NCI-H510A (cell line): ENCODE data around the gene PSG6.
"Not testable (repeated sequence)": the region's sequence is repeated elsewhere in the genome, so short reads cannot be mapped to it uniquely, and the experiment has no call there.

ENCODE experiments used
- DNase-seq: peaks from one replicate; lab custom pipeline; 2025; lab: John Stamatoyannopoulos, UW

Gene PSG6

GRCh38 chr19:42917634-42918033 is at the start of gene PSG6:
Gene PSG6 (minus strand): TSS chr19:42917894. CDS start chr19:42917792, 102 bp downstream.
- DNase-seq: not testable (repeated sequence)

DNA sequence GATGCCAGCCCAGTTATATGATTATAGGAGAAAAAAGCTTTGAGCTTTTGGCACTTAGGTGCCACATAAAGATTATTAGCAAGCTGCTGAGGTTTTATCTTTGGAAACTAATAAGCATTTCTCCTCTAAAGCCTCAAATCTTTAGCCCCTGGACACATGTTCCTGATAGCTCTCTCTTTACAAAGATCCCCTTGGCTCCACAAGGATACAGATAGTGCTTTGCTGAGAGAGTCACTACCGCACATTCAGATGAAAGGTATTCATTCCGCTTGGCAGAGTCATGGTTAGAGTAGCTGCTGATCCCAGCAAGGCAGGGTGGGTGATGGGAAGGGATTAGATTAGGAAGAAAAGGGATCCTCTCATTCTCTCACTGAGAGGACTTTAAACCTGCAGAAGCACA is 47.5 kb upstream of the PSG6 start:
- no peak for DNase-seq

GRCh38 chr19:42961119-42961518 is 43.4 kb upstream of the PSG6 start:
- DNase-seq: no peak

GRCh38 chr19:42952126-42952525 is 34.4 kb upstream of the PSG6 start:
- not testable (repeated sequence) for DNase-seq

DNA sequence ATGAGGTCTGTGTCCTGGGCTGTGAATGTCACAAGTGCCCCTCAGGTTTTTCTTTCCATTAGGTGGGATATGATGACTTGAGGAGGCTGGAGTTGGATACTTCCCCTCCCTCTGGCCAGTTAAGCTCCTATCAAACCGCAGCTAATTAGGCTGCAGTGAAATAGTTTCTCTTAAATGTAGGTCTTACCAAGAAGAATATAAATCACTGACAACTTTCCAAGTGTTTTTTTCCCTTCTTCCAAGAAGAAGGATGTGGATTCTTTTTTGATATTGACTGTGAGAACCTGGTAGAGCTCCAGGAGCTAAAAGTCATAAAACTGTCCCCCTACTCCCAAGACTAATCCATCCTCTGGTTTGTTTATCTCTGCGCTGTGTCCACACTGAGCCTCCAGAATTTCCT is 33.8 kb upstream of the PSG6 start:
- not testable (repeated sequence) for DNase-seq

GRCh38 chr19:42942187-42942789 is 24.6 kb upstream of the PSG6 start:
- no peak for DNase-seq

- DNase-seq: not testable (repeated sequence)
Observed at GRCh38 chr19:42937107-42937506, 19.4 kb upstream of the PSG6 start, which contains the start of gene PSG7. Gene PSG7 (minus strand): TSS chr19:42937207. CDS start chr19:42937076, 131 bp downstream.

DNA sequence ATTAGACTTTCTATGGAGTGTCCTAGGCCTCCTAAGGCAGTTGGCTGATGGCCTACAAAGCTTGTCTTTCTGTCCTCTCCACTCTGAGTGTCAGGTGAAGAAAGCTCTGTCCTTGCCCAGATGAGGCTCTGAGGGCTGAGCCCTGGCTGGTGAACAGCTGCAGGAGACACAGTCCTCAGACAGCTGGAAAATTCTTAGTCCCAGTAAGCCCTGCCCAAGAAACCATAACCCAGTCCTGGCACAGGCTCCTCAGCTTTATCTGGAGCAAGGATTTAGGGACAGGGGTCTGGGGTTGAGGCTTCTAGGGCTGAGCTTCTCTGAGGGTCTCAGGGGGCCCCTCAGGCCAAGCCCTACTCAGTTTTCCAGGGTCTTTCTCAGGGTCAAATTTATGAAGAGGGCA is 17.0 kb upstream of the PSG6 start:
- DNase-seq: not testable (repeated sequence)

DNA sequence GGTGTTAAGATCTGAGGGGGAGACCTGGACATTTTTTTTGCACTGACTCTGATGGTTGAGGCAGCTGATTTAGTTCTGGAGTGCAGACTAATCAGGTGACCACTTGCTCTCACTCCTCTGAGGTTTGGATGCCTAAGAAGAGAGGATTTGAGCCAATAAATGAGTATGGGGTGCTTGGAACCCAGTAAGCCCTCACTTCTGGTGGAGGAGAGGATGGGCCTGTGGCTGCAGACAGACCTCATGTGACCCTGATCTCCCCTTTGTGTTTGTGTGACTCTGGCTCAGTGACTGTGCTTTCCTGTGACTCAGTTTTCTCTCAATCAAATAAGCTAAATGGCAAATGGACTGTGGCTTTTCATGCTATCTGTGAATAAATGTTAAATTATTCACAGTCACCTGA is 16.5 kb upstream of the PSG6 start:
- DNase-seq: not testable (repeated sequence)

DNA sequence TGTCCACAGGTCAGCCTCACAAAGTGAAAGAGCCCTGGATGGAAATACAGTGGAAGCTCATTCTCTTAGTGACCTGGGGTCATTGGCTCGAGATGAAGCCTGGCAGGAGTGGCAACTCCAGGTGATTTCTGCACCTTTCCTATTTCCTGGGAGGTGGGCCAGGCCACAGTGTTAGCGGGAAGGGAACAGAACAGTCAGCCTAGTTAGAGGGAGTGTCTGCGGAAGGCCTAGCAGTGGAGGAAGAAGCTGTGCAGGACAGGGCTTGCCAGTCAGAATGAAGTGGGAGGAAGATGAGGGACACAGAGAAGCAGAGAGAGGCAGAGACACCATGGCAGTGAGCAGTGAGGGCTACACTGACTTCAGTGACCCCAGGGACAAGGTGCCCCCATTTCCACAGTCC is 15.7 kb upstream of the PSG6 start:
- DNase-seq: not testable (repeated sequence)

DNA sequence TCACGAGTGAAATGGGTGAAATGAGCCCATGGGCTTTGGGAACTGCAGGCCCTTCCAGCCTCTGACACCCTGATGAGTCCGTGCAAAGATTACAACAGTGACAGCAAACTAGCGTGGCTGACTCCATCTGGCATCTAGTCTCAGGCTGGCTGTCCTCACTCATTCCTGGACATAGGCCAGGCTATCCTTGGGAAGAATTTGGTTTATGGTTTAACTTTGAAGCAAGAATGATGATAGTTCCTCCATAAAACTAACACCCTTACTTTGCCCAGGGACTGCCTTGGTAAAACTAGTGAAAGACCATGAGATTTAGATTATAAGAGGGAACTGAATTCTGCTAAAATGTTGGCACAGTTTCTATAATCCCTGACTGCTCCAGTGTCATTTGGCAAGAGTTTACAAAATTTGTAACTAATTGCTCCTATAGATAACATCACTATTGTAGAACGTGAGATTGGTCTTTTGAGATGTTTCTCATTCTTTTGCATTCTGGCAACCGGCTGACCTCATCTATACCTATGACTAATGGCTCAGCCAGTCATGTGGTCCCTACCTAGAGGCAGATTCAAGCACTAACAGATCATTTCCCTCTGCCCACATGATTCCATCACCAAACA is 14.9 kb upstream of the PSG6 start:
- DNase-seq: not testable (repeated sequence)

GRCh38 chr19:42930214-42930613 is 12.5 kb upstream of the PSG6 start:
- not testable (repeated sequence) for DNase-seq

- DNase-seq: no peak
Observed at GRCh38 chr19:42928896-42929295, 11.2 kb upstream of the PSG6 start.

DNA sequence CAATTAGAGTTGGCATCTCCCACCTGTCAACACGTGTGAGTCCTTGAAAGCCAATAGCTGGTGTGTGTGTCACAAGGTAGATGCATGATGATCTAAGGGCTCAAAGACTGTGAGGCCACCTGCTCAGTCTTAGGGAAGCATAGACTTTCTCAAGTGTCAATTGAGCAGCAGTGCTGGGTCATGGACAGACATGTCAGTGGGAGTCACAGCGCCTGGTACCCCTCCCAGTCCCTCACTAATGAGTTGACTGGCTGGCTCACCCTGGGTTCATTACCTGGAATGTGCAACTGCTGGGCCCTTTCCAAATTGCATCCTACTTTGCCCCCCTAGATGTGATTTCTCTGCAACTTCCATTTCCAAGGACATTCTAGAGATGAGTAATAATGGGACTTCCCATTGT is 9.1 kb upstream of the PSG6 start:
- no peak for DNase-seq

DNA sequence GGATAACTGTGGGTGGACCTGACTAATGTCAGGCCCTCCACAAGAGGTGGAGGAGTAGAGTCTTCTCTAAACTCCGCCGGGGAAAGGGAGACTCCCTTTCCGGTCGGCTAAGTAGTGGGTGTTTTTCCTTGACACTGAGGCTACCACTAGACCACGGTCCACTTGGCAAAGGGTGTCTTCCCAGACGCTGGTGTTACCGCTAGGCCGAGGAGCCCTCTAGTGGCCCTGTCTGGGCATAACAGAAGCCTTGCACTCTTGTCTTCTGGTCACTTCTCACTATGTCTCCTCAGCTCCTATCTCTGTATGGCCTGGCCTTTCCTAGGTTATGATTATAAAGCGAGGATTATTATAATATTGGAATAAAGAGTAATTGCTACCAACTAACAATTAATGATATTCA is 5.4 kb upstream of the PSG6 start:
- not testable (repeated sequence) for DNase-seq

- not testable (repeated sequence) for DNase-seq
Observed at GRCh38 chr19:42920971-42921370, 3.3 kb upstream of the PSG6 start.

DNA sequence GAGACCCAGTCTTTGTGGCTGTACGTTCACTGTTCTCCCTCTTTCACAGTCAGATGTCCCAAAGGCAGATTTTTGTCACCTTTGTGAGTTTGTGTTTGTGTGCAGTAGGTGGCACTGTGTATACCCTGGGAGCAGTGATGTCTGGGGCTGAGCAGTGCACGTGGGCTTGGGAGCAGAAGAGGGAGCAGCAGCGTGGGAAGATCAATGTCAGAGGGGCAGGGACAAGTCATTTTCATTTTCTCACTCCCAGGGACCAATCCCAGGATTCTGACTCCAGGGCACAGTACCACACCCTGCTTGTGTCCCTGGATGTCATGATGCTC is 2.0 kb upstream of the PSG6 start:
- no peak for DNase-seq

DNA sequence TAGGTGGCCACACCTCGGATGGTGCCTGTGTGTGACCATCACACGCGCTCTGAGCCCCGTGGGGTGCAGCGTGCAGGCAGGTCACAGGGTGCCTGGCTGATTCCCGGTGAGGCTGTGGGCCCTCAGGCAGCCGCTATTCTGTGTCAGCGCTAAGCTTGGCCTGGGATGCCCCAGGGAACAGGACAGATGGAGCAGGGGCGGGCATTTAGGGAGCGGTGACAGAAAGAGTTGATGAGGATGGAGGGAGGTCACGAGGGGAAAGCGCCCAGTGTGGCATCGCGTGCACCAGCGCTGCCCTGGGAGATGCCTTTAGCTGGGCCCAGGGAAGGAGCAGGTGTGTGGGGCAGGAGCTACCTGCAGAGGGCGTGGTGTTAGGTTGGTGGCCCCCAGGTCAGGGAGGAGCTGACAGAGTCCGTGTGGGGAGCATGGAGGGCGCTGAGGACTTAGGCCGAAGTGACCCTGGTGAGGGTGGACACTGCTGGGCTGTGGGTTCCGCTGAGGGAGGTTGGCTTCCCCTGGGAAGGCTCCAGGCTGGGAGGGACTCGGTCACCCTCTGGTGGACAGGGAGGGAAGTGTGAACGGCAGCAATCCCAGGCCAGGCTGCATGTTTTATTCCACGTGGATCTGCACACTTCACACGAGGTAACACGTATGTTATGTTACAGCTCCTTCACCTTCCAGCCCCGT is 1.5 kb upstream of the PSG6 start:
- not testable (repeated sequence) for DNase-seq

- DNase-seq: not testable (repeated sequence)
Observed at GRCh38 chr19:42918377-42919069, 829 bp upstream of the PSG6 start.

- DNase-seq: not testable (repeated sequence)
Observed at GRCh38 chr19:42916931-42917330, 763 bp downstream of the PSG6 start.

DNA sequence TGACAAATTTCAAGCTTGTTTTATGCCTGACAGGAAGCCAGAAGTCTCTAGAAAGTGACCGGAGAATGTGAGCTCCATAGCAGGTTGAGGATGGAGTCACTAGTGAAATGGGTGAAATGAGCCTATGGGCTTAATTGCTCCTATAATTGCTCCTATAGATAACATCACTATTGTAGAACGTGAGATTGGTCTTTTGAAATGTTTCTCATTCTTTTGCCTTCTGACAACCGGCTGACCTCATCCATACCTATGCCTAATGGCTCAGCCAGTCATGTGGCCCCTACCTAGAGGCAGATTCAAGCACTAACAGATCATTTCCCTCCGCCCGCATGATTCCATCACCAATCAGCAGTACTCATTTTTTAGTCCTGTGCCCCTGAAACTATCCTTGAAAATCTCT is 4.2 kb downstream of the PSG6 start:
- not testable (repeated sequence) for DNase-seq

DNA sequence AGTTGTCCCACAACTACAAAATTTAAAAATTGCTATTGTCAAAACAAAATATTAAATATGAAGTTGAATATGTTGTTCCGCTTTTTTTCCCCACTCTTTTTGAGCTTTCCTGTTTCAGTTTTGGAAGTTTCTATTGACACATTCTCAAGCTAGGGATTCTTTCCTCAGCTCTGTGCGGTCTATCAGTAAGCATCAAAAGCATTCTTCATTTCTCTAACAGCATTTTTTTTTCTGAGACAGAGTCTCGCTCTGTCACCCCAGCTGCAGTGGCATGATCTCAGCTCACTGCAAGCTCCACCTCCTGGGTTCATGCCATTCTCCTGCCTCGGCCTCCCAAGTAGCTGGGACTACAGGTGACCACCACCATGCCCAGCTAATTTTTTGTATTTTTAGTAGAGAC is 4.8 kb downstream of the PSG6 start:
- DNase-seq: not testable (repeated sequence)

DNA sequence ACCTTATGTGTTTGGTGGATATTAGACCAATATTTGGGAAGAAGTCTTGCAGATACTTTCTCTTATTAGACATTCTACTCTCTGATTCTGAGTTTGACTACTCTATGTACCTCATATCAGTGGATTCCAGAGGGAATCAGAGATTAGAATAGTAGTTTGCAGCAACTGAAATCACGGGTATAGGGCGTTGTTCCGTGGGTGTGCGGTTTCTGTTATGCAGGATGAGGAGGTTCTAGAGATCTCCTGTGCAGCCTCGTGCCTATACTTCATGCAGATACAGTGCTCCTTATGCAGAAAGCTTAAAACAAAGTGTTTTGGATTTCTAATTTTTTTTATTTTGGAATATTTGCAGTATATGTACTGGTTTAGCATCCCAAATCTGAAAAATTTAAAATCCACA is 6.0 kb downstream of the PSG6 start:
- not testable (repeated sequence) for DNase-seq
